Stimulated activated CD4-positive, alpha-beta T cell treated with anti-CD3 and anti-CD28 coated beads, Interleukin-4, amount 100 ng/mL, for 48 hours (primary cell): ENCODE data around the gene INAFM2.
A peak's percentile ranks its signal among the peaks of the same experiment; 100 is the strongest.

Experiments used
- DNase-seq, 2 donors: peaks; one replicate each; pipeline ENCODE4 v3.0.0-alpha.2; 2020; ENCODE audit warnings: low read depth in 2 of 2

INAFM2 gene

DNA sequence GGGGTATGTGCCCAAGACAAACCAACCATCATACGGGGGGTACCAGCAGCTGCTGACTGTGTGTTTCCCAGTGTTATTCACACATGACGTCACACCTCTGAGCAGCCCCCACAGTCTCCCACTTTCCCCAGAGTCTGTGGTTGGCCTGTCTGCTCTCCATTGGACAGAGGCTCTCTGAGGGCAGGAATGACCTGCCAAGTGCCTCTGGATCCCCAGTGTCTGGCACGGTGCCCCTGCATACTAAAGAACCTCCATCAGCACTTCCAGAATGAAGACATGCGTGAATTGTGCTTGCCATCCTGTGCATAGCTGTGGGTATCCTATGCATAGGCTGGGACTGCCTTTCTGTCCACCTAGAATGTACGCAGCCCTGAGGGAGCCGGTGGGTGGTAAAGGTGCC is 20.7 kb downstream of the INAFM2 start:
- DNase-seq = no peak

DNA sequence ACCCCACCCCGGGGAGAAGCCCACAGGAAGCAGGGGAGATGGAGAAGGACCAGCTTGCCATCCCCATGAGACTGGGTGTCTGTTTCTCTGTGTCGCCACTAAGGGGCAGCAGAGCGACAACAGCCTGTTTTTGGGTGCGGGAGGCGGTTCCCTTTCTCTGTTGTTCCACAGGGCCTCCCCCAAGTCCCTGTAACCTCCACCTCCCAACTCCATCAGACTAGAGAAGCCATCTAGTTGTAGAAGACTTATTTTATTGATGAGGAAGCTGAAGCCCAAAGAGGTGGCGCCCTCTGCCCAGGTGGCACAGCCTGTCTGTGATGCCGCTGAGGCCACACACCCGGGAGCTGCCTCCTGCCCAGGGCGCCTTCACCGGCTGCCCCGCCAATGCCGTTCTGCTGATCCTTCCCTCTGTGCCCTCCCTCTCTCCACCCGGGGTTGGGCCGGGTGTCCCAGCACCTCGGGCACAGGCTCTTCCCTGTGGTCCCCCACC is 21.2 kb downstream of the INAFM2 start:
- DNase-seq = peak; percentile 51 to 59

DNA sequence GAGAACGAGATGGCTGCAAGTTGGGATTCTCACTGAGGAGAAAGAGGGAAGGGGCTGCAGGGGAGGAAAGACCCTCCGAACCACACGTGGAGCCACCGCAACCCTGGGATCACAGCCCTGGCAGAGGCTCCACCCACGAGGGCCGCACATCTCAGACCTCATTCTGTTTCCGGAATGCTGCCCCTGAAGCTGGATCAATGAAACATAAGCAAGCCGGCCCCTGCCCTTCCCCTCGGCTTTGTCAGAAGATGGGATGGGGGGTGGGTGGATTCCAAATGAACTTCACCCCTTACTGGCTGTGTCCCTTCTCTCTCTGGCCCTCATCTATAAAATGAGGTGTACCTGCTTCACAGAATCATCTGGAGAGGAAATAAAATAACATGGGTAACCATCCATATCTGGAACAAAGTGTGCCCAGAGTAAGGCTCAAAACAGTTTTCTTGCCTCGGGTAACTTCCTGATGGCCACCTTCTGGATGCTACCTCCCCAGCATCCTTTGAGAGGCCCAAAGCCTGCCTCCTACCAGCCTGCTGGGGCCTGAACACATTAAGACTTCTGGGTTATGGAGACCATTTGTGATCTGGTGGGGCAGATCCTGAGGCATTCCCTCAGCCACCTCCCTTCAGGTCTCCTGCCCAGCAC is 21.9 kb downstream of the INAFM2 start:
- no peak for DNase-seq

DNA sequence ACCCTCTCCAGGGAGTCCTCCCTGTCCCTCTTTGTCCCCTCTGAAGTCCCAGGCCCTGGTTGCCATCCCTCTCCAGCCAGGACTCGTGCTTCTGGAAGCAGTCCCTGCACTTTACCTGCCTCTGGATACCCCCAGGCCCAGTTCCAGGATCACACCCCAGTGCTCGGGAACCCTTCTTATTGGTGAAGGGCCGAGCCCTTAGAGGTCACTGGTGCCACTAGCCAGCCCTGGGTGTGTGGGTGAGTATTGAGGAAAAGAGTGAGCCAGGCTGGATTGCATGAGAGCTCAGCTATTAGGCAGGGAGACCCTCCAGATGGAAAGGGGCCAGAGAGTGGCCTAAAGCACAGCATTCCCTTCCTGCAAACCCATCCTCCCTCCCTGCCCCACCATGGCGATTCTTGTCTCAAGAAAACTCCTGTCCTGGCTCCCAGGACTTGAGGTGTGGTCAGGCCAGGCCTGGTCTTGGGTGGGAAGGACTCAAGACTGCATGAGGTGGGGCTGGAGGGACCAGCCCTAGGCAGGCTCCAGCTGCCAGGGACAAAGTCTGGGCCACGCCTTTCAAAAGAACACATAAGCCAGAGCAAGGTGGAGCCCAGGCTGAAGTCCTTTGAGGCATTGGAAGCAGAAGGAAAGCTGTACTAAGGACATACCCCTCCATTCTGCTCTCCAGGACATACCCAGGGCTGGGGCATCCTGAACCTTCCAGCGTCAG is 22.5 kb downstream of the INAFM2 start:
- no peak for DNase-seq

DNA sequence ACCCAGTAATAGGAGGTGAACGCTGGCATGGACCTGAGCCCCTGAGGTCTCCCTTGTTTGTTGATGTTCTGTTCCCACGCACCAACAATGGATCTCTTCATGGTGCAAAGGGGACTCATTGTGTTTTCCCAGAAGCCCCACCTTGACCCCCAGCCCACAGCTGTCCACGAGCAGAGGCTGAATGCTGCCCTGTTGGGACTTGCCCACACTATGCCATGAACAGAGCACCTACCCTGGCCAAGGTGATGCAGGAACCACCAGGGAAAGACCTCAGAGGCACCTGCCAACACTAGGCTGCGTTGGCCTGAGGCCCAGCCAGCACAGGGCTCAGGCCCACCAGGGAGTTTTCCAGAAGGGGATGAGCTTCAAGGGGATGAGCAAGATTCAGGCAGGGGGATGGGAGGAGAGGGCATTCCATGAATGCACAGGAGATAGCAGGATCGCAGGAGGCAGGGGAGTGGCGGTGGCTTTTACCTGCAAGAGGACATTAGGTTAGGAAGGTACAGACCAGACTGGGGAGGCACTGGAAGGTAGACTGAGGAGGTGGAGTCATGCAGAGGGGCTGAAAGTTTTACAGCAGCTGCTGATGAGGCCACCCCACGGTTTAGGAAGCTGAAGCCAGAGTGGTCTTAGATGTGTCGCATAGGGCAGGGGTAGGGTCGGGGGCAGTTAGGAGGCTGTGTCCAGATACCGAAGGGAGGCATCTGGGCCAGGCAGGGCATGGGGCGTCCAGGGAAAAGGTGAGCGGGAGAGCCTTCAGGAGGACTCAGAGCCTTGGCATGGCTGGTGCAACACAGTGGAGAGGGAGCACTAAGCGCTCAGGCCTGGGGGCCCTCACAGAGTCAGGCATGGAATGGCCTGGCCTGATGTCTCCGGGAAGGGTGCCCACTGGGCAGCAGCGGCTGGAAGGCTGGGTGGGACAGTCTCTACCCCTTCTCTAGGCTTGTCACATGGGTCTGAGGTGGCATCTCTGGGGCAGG is 23.4 kb downstream of the INAFM2 start:
- no peak for DNase-seq

DNA sequence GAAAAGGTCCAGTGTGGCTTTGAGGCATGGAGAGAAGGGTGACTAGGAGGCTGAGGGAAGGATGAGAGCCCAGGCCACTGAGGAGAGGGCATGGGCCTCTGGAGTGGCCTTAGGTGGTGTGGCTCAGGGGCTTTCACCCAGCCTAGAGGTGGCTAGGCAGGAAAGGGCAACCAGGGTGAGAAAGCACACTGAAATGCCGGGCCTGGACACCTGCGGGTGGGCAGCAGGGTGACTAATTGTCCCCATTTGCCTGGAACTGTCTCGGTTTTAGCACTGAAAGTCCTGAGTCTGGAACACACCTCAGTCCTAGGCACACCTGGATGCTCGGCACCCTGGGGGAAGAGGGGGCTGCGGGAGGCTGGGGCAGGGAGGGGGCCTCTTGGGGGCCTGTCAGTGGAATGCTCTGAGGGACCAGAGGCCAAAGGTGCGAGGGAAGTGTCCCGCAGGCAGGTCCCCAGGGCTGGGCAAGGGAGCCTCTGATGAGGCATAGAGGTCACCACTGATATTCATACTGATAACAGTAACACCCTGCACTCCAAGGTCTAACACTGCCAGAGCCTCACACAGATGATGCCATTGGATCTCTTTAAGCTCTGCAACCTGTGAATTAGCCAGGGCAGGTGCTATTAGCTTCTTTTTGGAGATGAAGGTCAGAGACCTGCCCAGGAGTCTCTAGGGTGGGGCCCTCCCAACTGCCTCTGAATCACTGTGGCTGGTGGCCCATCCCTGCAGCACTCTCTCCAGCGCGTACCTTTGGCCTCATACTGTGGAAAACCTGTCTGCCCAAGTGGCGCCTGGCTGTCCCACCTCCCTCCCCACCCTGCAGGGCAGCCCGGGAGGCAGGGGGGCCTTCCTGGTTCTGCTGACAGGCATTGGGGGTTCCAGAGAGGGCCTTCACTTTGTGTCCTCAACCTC is 24.3 kb downstream of the INAFM2 start:
- no peak for DNase-seq

DNA sequence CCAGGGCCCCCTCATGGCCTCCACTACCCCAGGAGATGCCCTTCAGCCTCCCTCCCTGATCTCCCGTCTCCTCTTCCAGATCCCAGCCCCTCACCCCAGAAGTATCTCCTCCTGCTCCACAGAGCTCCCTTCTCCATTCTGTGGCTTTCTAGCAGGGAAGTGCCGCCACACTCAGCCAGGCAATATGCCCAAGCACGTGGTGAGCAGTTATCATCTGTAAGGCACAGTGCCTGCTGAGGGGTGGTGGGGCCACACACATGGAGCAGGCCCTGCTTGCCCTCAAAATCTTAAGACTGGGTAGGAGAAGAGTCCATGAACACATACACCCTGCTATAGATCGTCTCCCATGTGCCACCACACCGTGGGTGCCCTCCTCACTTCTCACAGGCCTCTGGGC is 25.0 kb downstream of the INAFM2 start:
- no peak for DNase-seq

DNA sequence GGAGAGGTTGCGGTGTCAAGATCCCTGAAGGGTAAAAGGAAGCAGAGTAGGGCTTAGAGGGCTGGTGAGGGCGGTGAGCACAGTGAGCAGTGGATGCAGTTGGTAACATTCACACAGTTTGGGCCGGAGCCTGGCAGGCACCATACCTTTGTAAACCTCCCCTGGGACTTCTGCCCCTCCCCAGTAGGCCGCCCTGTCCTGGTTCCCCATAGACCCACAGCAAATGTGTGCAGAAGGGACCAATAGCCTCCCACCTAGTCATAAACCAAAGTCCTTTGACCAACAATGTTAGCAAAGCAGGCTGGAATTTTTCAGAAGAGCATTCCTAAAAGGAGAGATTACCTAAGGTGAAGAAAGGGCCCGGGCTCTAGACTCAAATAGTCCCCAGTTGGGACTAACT is 25.7 kb downstream of the INAFM2 start:
- no peak for DNase-seq

DNA sequence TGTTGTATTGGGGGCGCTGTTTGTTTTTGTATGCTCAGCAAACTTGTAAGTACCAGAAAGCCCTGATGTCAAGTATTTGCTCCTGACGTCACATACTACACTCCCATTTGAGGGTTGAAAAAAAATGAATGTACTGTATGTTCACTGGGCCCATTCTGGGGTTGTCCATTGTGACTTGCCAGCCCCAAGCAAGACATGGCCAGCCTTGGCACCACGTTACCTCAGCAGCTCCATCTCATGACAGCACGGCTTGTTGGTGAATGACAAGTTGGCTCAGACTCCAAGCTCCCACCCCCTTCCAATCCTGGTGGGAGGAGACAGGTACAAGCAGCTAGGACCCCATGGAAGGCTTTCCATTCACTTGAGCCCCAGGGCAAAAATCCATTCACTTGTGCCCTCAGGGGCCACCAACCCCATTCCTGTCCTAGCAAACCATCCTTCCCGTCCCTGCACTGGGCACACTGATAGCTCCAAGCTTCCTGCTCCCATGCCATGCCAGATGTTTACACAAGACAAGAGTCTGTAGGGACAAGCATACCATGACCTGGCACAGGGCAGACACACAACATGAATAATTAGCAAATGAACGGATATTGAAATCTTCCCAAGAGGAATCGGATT is 28.9 kb downstream of the INAFM2 start:
- DNase-seq = no peak

DNA sequence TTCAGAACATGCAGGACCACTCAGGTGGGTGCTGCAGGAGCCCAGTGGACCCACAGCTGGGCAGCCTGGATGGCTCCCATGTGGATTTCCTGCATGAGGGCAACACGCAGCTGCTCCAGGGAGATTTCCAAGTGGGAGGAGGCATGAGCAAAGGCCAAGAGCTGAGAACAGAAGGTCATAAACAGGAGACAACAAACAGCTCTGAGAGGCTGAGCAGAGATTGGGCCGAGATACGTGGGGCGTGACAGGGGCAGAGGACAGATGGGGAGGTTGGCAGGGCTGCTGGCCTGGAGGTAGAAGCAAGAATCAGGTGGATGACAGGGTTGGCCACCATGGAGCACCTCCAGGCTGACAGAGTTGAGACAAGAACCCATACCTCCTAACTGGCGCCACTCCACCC is 30.2 kb downstream of the INAFM2 start:
- no peak for DNase-seq

DNA sequence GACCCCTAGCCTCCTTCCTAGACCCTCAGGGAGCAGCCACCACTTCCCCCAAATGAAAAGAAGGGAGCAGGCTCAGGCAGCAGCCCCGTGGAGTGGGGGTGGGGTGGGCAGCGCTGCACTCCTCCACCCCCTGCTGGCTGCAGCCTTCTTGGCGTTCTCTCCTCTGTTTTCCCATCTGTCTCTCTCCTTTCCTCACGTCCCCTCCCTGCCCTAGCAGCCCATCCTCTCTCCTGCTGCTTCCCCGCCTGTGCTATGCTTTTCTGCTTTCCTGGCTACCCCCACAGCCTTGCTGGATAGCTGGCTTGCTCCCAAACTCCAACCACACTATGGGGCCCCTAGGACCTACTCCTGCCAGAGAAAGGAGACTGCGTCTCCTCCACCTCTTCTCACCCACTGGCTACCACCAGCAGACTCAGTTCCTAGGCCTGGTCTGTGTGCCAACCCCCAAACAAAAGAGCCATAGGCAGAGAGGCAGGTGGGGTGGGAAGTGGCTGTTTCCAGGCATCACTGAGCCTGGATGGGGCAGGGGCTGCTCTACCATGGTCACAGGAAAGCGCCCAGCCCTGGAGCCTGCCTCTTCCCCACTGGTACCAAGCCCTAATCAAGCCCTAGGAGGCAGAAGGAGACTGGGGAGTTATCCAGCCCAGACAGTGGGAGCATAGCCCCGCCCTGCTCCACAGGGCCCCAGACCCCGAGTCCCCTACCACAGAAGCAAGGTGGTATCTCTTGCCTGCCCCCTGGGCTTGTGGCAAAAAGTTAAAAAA is 31.1 kb downstream of the INAFM2 start:
- no peak for DNase-seq

DNA sequence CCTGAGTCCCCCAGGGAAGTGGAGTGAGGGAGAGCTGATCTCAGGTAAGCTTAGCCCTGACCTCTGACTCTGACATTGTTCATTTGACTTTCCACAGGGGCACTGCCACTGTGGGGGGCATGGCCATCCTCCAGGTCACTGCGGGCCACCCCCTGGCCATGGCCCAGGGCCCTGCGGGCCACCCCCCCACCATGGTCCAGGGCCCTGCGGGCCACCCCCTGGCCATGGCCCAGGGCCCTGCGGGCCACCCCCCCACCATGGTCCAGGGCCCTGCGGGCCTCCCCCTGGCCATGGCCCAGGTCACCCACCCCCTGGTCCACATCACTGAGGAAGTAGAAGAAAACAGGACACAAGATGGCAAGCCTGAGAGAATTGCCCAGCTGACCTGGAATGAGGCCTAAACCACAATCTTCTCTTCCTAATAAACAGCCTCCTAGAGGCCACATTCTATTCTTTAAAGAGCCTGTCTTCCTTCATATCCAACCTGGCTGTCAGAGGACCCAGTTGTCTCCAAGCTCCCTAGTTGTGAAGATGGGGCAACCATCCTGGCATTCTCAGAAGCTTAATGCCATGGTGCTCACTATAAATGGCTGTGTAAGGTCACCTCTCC is 32.6 kb downstream of the INAFM2 start:
- no peak for DNase-seq

DNA sequence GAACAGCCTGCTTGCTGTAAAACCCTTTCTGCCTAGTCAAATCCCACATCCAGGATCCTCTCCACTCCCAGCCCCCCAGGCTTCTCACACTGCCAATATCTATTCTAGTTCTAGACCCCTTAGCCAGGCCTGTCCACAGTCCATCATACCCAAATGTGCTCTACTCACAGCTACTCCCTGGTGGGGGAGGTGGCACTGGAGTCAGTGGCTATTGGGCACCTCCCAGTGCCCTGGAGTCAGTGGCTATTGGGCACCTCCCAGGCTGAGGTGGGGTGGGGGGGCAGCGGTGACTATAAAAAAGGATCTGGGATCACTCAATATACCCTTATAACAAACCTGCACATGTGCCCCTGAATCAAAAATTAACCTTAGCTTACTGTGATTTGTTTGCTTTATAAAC is 33.8 kb downstream of the INAFM2 start:
- no peak for DNase-seq

DNA sequence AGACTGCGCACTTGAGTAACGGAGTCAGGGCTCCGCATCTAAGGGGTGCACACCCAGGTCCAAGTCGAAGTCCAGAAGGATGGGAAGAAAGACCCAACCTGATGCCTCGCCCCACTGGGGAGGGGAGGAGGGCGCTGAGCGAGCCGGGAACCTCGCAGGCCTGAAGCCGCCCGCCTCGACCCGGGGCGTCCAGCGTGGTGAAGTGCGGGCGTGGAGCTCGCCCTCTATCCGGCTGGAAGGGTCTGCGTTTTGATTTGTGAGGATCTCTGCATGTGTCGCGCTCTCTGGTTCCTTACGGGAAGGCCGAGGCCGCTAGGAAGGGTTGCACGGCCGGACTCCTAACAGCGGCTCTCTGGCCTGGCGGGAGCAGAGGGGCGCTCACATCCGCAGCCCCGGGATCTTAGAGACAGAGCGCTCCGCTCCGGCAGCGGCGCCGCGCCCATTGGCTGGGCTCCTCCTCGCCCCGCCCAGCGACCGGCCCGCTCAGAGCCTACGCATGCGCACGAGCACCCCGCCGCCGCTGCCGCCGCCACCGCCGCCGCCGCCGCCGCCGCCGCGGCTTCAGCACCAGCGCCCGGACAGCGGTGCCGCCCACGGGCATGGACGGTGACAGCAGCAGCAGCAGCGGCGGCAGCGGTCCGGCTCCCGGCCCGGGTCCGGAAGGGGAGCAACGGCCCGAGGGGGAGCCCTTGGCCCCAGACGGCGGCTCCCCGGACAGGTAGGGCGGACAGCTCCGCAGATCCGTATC is 34.4 kb downstream of the INAFM2 start, which contains the start of gene DISP2:
DISP2 (plus strand) TSS at position 497 of the 748 bp plus-strand sequence; CDS start at position 600, 103 bp downstream.
- DNase-seq = peak; percentile 88 to 89

DNA sequence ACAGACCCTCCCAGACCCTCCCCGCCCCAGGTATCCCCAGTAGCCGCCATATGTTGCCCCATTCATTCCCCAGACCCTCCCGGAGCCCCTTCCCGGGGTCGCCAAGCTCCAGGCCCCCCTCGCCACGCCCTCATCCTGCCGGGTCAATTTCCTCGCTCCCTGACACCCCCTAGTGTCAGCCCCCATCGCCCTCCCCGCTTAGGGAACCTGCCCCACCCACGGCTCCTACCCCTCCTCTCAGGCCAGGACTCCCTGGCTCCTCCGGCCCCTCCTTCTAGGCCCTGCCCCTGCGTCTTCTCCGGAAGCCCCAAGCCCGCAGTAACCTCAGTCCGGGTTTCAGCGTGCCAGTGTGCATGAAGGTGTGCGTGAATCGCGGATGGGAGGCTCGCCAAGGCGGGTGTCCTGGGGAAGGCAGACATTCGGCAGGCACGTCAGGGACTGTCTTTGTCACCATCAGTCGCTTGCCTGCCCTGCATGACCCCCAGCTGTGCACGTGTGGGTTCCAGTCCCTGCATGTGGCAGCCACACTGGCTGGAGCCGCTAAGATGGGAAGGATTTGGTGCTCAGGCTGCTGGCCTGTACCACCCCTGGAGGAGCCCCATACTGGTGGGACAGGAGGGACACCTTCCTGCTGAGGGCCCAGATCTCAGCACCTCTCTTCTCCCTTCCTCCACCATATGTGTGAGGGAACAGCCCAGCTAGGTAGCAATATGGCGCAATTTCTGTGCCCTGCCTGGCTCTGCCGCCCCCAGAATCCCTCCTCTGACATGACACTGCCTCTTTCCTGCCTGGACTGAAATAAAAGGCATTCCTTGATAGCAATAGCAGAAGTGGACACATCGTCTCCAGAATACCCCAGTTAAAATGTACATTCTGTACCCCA is 35.2 kb downstream of the INAFM2 start:
- no peak for DNase-seq

DNA sequence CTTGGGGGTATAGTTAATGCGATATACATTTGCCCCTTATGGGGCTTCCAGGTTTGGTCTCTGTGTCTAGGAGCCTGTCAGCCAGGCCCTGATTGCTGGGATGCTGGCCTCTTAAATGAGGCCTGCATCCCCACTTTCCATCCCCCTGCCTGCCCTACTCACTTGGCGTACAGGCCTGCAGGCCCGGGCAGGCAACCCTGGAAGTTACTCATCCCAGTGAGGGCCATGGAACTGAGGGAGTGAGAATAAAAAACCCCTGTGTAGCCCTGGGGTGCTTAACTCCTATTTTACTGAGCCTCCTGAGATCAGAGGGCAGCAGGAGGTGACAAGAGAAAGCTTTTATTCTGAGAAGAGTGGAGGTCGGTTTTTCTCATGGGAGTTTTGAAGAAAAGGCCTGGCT is 36.5 kb downstream of the INAFM2 start:
- DNase-seq = no peak

DNA sequence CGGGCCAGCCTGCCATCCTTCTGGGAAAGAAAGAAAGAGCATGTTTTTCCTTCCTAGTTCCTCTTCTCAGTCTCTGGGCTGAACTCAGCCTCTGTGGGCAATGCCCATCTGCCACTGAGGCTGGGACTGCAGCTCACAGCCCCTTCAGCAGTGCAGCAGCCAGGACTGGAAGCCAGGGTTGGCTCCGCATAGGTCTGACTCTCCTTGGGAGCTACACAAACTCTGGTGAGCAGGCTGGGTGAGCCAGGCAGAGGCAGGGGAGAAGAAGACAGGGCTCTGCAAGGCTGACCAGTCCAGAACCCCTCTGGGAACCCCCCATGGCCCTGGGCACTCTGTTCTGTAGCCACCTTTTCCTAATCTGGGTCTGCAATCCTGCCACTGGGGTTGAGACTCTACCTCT is 38.1 kb downstream of the INAFM2 start:
- DNase-seq = no peak

DNA sequence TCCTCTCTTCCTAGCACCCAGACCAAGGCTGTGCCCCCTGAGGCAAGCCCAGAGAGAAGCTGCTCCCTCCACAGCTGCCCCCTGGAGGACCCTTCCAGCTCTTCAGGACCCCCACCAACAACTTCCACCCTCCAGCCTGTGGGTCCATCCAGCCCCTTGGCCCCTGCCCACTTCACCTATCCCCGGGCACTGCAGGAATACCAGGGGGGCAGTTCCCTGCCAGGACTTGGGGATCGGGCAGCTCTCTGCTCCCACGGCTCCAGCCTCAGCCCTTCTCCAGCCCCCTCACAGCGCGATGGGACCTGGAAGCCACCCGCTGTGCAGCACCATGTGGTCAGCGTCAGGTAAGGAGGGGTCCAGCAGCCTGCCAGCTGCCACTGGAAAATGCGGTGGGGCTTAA is 40.1 kb downstream of the INAFM2 start:
- no peak for DNase-seq
